HG03135 (cell line): ENCODE results near the gene RGS17.

Experiments
- ATAC-seq: cut with Tn5 transposase; IDR thresholded peaks from one replicate; pipeline ENCODE4 v1.9.1; 2021; ENCODE audit warnings: mild to moderate bottlenecking, moderate library complexity; ENCODE audit not compliant: unreplicated experiment

Gene RGS17

GRCh38 chr6:153086225-153086990 is 44.7 kb downstream of the RGS17 start:
- ATAC-seq, result no peak

DNA sequence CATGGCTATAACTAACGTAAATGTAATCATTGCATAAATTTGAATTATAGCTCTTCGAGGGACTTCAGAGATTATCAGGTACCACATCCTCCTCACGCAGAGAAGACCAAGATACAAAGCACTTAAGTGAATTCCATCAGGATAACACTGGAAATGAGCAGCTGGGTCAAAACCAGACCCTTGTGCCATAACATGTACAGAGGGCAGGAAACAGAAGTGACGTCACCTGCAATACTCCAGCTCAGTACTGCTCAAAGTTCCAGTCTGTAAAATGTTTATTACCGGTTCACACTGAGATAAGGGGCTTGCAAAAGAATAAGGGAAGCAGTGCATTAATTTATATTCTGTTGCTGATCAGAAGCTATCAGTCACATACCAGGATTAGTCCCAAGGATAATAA is 45.8 kb downstream of the RGS17 start:
- no peak for ATAC-seq

GRCh38 chr6:153084393-153084792 is 46.7 kb downstream of the RGS17 start:
- ATAC-seq, result no peak

DNA sequence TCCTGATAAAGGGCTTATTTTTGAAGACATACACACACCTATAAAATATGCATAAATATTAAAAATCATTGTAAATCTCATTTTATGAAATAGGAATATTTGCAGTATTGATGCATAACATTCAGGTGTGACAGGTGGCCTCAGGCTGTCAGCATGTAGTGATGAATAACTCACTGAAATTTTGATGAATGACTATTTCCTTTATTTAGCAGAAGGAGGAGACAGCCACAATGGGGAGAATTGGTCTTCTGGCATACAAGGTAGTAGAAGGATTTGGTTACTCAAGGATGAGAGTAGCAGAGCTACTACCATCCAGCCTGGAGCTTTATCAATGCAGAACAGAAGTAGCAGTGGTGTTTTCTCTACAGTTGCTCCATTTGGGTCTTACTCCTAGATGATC is 47.2 kb downstream of the RGS17 start:
- ATAC-seq, result no peak

- no peak for ATAC-seq
Observed at GRCh38 chr6:153081914-153082313, 49.2 kb downstream of the RGS17 start.

DNA sequence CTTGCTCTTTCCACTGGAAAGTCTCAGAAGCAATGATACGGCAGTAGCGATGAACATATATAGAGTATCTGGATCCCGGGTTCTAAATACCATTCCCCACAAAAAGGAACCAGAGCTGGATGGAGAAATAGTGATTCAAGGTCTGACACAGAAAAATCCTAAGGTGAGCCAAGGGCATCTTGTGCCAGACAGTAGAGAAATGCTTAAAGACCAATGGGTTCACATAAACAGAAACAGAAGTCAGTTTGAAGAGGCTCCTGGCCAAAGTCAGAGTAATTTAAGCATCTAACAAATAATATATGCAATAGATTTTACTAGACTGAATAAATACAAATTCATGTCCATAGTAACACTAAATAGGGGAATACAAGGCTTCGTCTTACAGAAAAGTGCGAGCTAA is 54.7 kb downstream of the RGS17 start:
- ATAC-seq, result no peak

- ATAC-seq, result no peak
Observed at GRCh38 chr6:153074761-153075160, 56.3 kb downstream of the RGS17 start.

DNA sequence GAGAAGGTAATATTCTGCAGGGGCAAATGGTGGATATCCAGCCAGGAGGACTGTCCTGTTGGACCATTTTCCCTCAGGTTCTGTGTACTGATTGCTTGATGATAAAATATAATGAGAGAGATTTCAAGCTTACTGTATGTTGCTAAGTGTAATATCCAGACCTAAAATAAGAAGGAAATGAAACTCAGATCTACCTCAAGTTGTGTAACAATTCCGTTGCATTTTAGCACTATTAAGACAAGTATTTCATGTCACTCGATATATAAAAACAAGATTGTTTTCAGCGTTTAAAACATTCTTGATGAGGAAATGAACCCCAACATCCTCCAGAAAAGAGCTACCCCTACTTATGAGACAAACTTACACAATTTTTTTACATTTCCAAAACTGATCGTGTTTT is 57.2 kb downstream of the RGS17 start:
- no peak for ATAC-seq

DNA sequence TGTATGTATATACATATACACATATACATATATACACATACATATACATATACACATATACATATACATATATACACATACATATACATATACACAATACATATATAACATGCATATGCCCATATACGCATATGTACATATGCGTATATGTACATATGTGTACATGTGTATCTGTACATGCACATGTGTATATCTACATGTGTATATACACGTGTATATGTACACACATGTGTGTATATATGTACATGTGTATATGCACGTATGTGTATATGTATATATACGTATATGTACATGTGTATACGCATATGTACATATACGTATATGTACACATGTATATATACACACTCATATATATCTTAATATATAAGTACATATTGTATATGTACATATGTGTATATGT is 60.3 kb downstream of the RGS17 start:
- ATAC-seq, result no peak

GRCh38 chr6:153069897-153070296 is 61.2 kb downstream of the RGS17 start:
- ATAC-seq, result no peak

GRCh38 chr6:153065222-153065621 is 65.9 kb downstream of the RGS17 start:
- no peak for ATAC-seq

DNA sequence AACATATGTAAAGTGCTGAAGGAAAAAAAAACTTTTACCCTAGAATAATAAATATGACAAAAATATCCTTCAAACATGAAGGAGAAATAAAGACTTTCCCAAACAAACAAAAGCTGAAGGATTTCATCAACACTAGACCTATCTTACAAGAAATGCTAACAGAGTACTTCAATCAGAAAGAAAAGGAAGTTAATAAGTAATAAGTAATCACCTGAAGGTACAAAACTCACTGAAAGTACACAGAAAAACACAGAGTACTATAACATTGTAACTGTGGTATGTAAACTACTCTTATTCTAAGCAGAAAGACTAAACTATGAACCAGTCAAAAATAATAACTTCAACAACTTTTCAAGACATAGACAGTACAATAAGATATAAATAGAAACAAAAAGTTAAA is 67.1 kb downstream of the RGS17 start:
- no peak for ATAC-seq

- no peak for ATAC-seq
Observed at GRCh38 chr6:153062516-153062915, 68.6 kb downstream of the RGS17 start.

DNA sequence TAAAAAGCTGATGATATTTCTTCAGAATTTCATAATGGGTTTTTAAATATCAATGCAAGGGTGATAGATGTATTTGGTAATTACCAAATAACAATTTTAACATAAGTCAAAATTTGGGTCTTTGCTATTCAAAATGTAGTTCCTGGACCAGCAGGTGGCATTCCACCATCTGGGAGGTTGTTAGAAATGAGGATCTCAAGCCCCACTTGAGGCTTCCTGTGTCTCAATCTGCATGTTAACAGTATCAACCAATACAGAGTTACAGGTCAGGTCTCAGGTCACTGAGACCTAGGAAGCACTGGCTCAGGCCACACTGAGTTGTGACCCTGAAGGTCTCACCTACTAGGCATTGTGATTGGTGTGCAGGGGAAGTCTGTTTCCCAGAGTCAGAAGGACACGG is 71.3 kb downstream of the RGS17 start:
- no peak for ATAC-seq

GRCh38 chr6:153059311-153059710 is 71.8 kb downstream of the RGS17 start:
- no peak for ATAC-seq

GRCh38 chr6:153058909-153059308 is 72.2 kb downstream of the RGS17 start:
- no peak for ATAC-seq

DNA sequence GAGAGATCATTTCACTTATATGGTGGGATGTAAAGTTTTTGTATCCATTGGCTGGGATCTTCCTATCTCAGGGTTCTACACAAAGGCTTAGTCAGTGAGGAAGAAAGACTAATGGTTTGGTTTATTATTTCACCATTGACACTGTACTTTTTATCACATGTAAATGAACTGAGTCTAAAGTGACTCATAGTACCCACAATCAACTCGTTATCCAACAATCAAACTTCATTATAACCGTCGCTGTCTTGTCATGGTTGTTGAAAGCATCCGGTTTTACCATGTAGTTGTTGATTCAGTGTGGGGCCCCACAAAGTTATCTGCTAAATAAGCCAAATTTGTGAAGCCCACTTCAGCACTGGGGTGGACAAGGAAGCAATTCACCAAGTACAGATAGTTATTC is 72.8 kb downstream of the RGS17 start:
- no peak for ATAC-seq

DNA sequence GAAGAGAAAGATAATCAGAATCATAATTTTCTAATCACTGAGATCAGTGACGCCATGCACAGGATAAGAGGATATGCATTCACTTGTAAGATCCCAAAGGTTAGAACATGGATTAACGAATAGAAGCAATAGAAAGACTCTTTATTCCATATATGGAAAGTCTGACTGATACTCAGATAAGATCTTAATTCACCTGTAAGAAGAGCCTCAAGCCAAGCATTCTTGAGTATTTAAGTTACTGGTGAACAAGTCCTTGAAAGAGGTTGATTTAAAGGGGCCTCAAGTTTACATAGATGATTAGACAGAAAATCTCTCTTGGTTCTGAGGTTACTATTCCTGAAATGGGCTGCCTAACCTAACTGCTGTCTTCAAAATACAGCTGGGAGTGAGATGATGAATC is 74.8 kb downstream of the RGS17 start:
- no peak for ATAC-seq

GRCh38 chr6:153051801-153052200 is 79.3 kb downstream of the RGS17 start:
- ATAC-seq, result no peak

- no peak for ATAC-seq
Observed at GRCh38 chr6:153048631-153049030, 82.5 kb downstream of the RGS17 start.

DNA sequence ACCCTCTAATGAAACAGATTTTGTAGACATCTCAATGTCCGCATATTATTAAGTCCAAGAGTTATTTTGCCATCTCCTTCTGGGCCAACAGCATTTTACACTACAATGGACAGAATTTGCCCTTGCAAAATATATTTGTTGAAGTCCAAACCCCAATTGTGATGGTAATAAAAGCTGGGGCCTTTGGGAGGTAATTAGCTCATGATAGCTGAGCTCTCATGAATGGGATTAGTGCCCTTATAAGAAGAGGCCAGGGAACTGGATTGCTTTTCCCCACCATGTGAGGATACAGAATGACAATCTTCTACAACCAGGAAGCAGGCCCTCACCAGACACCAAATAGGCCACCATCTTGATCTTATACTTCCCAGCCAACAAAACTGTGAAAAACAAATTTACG is 83.7 kb downstream of the RGS17 start:
- no peak for ATAC-seq

- no peak for ATAC-seq
Observed at GRCh38 chr6:153045271-153045670, 85.8 kb downstream of the RGS17 start.

DNA sequence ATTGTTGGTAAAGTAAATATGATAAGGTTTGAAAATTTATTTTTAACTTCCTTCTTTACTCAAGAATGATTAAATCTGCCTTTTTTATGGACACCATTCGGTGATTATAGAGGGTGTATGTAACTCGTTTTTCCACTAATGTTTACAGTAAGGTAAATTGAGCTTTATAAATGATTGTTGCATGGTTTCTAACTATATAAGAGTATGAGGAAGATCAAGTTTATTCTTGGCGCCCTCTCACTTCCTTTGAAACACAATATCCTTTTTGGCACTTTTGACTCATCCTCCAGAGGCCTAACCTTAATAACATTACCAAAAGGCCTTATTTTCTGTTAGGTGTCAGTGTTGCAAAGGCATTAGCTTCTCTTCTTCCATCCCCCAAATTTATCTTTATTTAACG is 86.8 kb downstream of the RGS17 start:
- no peak for ATAC-seq
